ENCODE data around the gene ATP8A2.

The ATP8A2 gene

GRCh38 chr13:25717666-25718197, 346.0 kb downstream of the ATP8A2 start:
- H3K36me3 ChIP-seq = no peaks in the 10 kb centered on the region
- no peak overlapping the region for H3K27ac ChIP-seq
- H3K9me3 ChIP-seq = no peaks in the 10 kb centered on the region
- no peak overlapping the region for H3K4me3 ChIP-seq (ENCODE audit: low read depth in 1 of 2, low read length in 1 of 2)
- no peaks in the 10 kb centered on the region for H3K27me3 ChIP-seq
- no peak for TF ChIP-seq CTCF (IDR thresholded peaks at IDR 0.05)
- no peaks in the 10 kb centered on the region for H3K4me1 ChIP-seq (ENCODE audit: control insufficient read depth in 1 of 2, insufficient read depth in 1 of 2, low read depth in 1 of 2, low read length in 1 of 2)

DNA sequence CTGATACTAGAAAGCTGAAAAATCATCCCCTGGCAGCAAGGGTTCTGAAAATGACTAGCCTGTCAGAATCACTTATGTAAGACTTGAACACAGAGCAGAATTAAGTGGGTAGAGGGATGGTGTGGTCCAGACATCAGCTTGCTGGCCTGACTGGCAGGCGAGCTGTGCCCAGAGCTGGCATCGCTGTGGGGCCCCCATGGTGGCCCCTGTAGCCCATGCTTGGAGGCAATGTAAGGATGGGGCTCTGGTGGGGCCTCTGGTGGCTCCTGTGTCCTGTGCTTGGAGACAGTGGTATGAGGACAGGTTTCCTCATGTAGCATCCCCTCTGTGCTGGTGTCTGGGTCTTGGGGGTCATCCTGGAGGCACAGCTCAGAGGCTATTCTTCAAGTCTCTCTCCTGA, 347.9 kb downstream of the ATP8A2 start:
- no peak for TF ChIP-seq CTCF (IDR thresholded peaks at IDR 0.05)
- Histone ChIP-seq H3K9me3 (no peaks in the 10 kb centered on the region), H3K4me1 (ENCODE audit: control insufficient read depth in 1 of 2, insufficient read depth in 1 of 2, low read depth in 1 of 2, low read length in 1 of 2) (no peaks in the 10 kb centered on the region), H3K27ac (no peak overlapping the region), H3K27me3 (no peaks in the 10 kb centered on the region), H3K4me3 (ENCODE audit: low read depth in 1 of 2, low read length in 1 of 2) (no peak overlapping the region), H3K36me3 (no peaks in the 10 kb centered on the region)

- Histone ChIP-seq H3K27ac (no peak overlapping the region), H3K9me3 (no peaks in the 10 kb centered on the region), H3K27me3 (no peaks in the 10 kb centered on the region), H3K4me1 (ENCODE audit: control insufficient read depth in 1 of 2, insufficient read depth in 1 of 2, low read depth in 1 of 2, low read length in 1 of 2) (no peaks in the 10 kb centered on the region), H3K36me3 (no peaks in the 10 kb centered on the region), H3K4me3 (ENCODE audit: low read depth in 1 of 2, low read length in 1 of 2) (no peak overlapping the region)
- no peak for TF ChIP-seq CTCF (IDR thresholded peaks at IDR 0.05)
Measured at GRCh38 chr13:25722893-25723292, 351.1 kb downstream of the ATP8A2 start.

DNA sequence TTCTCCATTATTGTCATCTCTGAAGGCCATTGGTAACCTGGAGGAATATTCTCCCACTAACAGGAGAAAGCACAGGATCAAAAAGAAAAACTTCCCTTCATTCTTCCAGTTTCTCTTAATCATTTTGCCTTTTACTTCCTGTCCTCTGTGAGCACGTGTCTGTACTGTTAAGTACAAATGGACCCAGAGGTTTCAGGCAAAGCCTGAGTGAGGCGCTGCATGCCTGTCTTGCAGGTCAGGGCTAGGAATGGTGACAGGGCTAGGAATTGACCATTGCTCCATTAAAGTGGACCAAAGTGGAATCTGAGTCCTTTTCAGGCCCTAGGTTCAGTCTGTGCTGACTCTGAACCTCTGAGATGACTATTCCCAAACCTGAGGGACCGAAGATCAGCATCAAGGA, 353.3 kb downstream of the ATP8A2 start:
- no peak for TF ChIP-seq CTCF (IDR thresholded peaks at IDR 0.05)

DNA sequence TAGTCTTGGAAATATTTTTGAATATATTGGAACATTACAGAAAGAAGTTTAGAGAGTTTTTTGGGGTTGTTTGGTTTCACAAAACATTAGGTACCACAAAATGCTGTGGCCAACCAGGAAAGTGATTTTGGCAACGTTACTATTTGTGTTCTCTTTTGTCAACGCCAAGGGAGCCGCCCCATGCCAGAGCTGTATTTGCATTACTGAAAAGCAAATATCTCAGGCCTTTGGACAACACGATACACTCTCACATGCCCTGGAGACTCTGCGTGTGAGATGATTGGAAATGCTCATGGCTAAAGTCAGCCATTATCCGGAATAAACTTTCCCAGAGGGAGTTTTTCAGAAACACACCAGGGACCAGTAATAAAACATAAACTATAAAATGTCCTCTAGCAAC, 355.5 kb downstream of the ATP8A2 start:
- no peak for TF ChIP-seq CTCF (IDR thresholded peaks at IDR 0.05)
- Histone ChIP-seq H3K36me3 (no peaks in the 10 kb centered on the region), H3K27ac (no peak overlapping the region), H3K4me1 (ENCODE audit: control insufficient read depth in 1 of 2, insufficient read depth in 1 of 2, low read depth in 1 of 2, low read length in 1 of 2) (no peaks in the 10 kb centered on the region), H3K4me3 (ENCODE audit: low read depth in 1 of 2, low read length in 1 of 2) (no peak overlapping the region), H3K9me3 (no peaks in the 10 kb centered on the region), H3K27me3 (no peaks in the 10 kb centered on the region)

More for the DNA sequence above, 353.3 kb downstream of the ATP8A2 start:
- no peaks in the 10 kb centered on the region for H3K36me3 ChIP-seq
- H3K27ac ChIP-seq = no peak overlapping the region
- no peaks in the 10 kb centered on the region for H3K4me1 ChIP-seq (ENCODE audit: control insufficient read depth in 1 of 2, insufficient read depth in 1 of 2, low read depth in 1 of 2, low read length in 1 of 2)
- no peak overlapping the region for H3K4me3 ChIP-seq (ENCODE audit: low read depth in 1 of 2, low read length in 1 of 2)
- no peaks in the 10 kb centered on the region for H3K9me3 ChIP-seq
- H3K27me3 ChIP-seq = no peaks in the 10 kb centered on the region

DNA sequence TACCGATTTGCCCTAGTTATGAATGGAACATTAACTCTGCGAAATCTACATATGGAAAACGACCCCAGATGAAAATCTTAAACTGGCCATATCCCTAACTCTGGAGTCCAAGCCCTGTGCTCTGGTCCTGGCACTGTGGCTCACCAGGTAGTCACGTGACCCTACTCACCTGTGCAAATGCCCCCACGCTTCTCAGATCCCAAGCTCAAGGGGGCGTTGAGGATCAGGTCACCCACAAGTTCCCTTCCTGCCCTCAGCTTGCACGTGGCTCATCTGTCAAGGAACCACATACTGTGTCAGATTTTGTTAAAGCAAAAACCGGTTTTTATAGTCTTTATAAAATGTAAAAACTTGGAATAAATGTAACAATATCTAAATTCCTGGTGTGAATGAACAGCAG, 356.0 kb downstream of the ATP8A2 start:
- Histone ChIP-seq H3K27me3 (no peaks in the 10 kb centered on the region), H3K36me3 (no peaks in the 10 kb centered on the region), H3K4me1 (ENCODE audit: control insufficient read depth in 1 of 2, insufficient read depth in 1 of 2, low read depth in 1 of 2, low read length in 1 of 2) (no peaks in the 10 kb centered on the region), H3K4me3 (ENCODE audit: low read depth in 1 of 2, low read length in 1 of 2) (no peak overlapping the region), H3K9me3 (no peaks in the 10 kb centered on the region), H3K27ac (no peak overlapping the region)
- TF ChIP-seq CTCF (IDR thresholded peaks at IDR 0.05) = no peak

Measured in neutrophil (primary cell).